NT2/D1 (cell line): Measurements from ENCODE around the gene GGACT.

Experiments used
- SUZ12 ChIP-seq: IDR thresholded peaks from 2 replicates; pipeline ENCODE4 v1.6.1; 2011; ENCODE audit not compliant: insufficient read length, insufficient read depth; ENCODE audit errors: extremely low read depth
- YY1 ChIP-seq: IDR thresholded peaks from 2 replicates; pipeline ENCODE4 v1.6.1; 2011; ENCODE audit not compliant: insufficient read length, insufficient read depth
- ZNF274 ChIP-seq: IDR thresholded peaks from 2 replicates; pipeline ENCODE4 v1.6.1; 2011; ENCODE audit warnings: mild to moderate bottlenecking, low read depth, low read length

GRCh38 chr13:100602493-100603111 is 14.0 kb upstream of the GGACT start:
- TF ChIP-seq YY1 (no peak), ZNF274 (no peak), SUZ12 (no peak)
